Heart left ventricle (tissue), 13 donors: ENCODE results near the gene IRF2.

Experiments
- CTCF ChIP-seq, 12 donors: fragments of 200-600 bp; sonication (generic) in 4 of 12; IDR thresholded peaks; one replicate each; pipeline versions ENCODE4 v1.5.0 to v1.8.0; 2018 to 2022; ENCODE audit warnings: antibody characterized with exemption in 12 of 12, mild to moderate bottlenecking in 5 of 12
- POLR2A ChIP-seq, 2 donors: fragments of 450-650 bp; IDR thresholded peaks; one replicate each; pipeline ENCODE4 v1.6.1; 2017; ENCODE audit warnings: antibody characterized with exemption in 2 of 2, mild to moderate bottlenecking in 2 of 2, moderate library complexity in 2 of 2
- donor health status: ischemic (EF 13 %, LVEDD 7.1; RV severe dilation, severe dysfunction).
- donor health status: DM: no; HTN: yes; CAD: no.
- donor health status: DM: no; HTN: no; CAD: no.
- donor health status: ischemic (EF 25% LVEDD 6.9; RV normal size, moderate dysfunction).
- donor health status: ischemic (EF 25% LVEDD 5.7; RV mildly dilated, moderate dysfunction).
- donor health status: ischemic (EF 35%, LVEDD 5.7; RV mildly dilated, moderate dysfunction).
- donor health status: nonischemic (EF 11% LVEDD 7.7; RV severe dilation, severe dysfunction).
- donor health status: DM: yes; HTN: yes; CAD: no.
- donor health status: PGD.
- donor health status: ischemic (EF 29% LVEDD 5.4; RV normal size, mild dysfunction).
- donor health status: nonischemic (EF 23%, LVEDD 6.1; RV moderate dilation, normal function).

- TF ChIP-seq CTCF (IDR thresholded peaks at IDR 0.05) = no peak
- TF ChIP-seq POLR2A (IDR thresholded peaks at IDR 0.05) = no peak
Observed at GRCh38 chr4:184364100-184364921, 110.0 kb downstream of the IRF2 start.
